Measurements from ENCODE around the gene CACNA1S.
A peak's percentile ranks its signal among the peaks of the same experiment; 100 is the strongest.

The CACNA1S gene

DNA sequence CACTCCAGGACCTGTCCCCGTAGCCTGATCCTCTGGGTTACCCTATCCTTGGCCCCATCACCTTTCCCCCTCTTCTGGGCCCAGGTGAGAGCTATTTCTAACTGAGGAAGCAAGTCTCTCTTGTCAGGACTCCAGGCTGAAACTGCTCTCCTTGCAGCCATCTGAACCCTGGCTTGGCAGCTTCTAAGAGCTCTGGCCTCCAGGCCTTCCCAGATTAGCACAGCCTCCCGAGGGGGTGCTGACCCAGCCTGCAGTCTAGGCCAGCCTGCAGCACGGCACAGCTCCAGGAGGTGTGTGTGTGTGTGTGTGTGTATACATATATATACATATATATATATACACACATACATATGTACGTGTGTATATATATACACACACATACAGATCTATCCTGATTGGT lies 17.4 kb downstream of the CACNA1S start:
- H3K4me1 ChIP-seq (ENCODE audit: control insufficient read depth, insufficient read depth, low read length, poor library complexity, severe bottlenecking): no peaks in the 10 kb centered on the region
- H3K9me3 ChIP-seq (ENCODE audit: control insufficient read depth, low read length): no peaks in the 10 kb centered on the region
- no peak overlapping the region for H3K4me3 ChIP-seq (ENCODE audit: insufficient read depth, low read depth, low read length, poor library complexity, severe bottlenecking)
- no peak for DNase-seq
- H3K36me3 ChIP-seq (ENCODE audit: control insufficient read depth, insufficient read depth, low read length): no peaks in the 10 kb centered on the region
- no peak overlapping the region for H3K27ac ChIP-seq (ENCODE audit: insufficient read depth, low read length, poor library complexity, severe bottlenecking)
- no peaks in the 10 kb centered on the region for H3K27me3 ChIP-seq (replicated peaks; ENCODE audit: control insufficient read depth, insufficient read depth, low read length, poor library complexity, severe bottlenecking)

DNA sequence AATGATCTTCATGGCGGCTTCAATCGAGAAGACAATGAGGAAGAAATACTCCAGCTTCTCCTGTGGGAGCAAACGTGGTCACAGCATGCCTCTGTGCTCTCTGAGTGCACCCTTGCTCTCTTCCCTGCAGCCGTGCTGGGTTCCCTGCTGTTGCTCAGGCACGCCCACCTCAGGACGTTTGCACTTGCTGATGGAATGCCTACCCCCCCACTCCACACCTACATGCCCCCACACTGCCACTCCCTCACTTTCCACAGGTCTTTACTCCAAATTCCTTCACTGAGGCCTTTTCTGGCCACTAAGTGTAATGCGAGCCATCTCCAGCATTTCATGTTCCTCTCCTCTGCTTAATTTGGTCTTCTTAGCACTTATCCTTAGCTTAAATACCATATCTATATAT lies 18.3 kb downstream of the CACNA1S start:
- DNase-seq: no peak
- no peak overlapping the region for H3K27ac ChIP-seq (ENCODE audit: insufficient read depth, low read length, poor library complexity, severe bottlenecking)
- H3K4me3 ChIP-seq (ENCODE audit: insufficient read depth, low read depth, low read length, poor library complexity, severe bottlenecking): no peak overlapping the region
- no peaks in the 10 kb centered on the region for H3K27me3 ChIP-seq (replicated peaks; ENCODE audit: control insufficient read depth, insufficient read depth, low read length, poor library complexity, severe bottlenecking)
- H3K4me1 ChIP-seq (ENCODE audit: control insufficient read depth, insufficient read depth, low read length, poor library complexity, severe bottlenecking): no peaks in the 10 kb centered on the region
- H3K9me3 ChIP-seq (ENCODE audit: control insufficient read depth, low read length): no peaks in the 10 kb centered on the region
- no peaks in the 10 kb centered on the region for H3K36me3 ChIP-seq (ENCODE audit: control insufficient read depth, insufficient read depth, low read length)

DNA sequence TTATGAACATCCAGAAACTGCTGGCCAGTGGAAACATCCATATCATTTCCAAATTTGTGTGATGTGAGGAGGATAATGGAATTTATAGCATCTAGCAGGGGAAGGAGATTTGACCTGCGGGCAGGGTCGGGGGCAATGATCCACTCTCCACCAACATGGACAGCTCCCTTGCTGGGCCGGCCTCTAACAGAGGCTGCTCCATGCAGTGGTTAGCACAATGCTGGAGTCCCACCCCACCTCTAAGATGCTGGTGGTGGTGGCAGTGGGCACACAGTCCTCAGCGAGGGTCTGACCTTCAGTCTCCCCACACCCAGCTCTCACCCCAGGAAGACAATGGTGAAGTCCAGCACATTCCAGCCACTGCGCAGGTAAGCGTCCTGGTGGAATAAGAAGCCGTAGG lies 18.7 kb downstream of the CACNA1S start:
- Histone ChIP-seq H3K36me3 (ENCODE audit: control insufficient read depth, insufficient read depth, low read length) (no peaks in the 10 kb centered on the region), H3K4me1 (ENCODE audit: control insufficient read depth, insufficient read depth, low read length, poor library complexity, severe bottlenecking) (no peaks in the 10 kb centered on the region), H3K9me3 (ENCODE audit: control insufficient read depth, low read length) (no peaks in the 10 kb centered on the region), H3K4me3 (ENCODE audit: insufficient read depth, low read depth, low read length, poor library complexity, severe bottlenecking) (no peak overlapping the region), H3K27me3 (replicated peaks; ENCODE audit: control insufficient read depth, insufficient read depth, low read length, poor library complexity, severe bottlenecking) (no peaks in the 10 kb centered on the region), H3K27ac (ENCODE audit: insufficient read depth, low read length, poor library complexity, severe bottlenecking) (no peak overlapping the region)
- no peak for DNase-seq

DNA sequence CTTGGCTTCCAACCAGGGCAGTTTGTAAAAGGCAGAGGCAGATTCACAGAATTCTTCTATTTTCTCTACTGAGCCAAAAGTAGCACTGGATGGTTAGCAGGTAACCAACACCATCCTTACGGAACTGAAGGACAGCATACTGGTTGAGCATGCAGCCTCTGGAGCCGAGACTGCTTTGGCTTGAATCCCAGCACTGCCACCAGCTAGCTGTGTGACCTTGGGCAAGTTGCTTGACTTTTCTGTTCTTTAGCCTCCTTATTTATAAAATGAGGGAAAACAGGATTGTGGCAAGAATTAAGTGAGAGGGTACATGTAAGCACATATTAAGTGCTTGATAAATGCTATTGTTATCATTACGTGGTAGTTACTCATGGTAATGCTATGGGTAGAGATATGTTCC lies 19.5 kb downstream of the CACNA1S start:
- Histone ChIP-seq H3K27ac (ENCODE audit: insufficient read depth, low read length, poor library complexity, severe bottlenecking) (no peak overlapping the region), H3K27me3 (replicated peaks; ENCODE audit: control insufficient read depth, insufficient read depth, low read length, poor library complexity, severe bottlenecking) (no peaks in the 10 kb centered on the region), H3K4me3 (ENCODE audit: insufficient read depth, low read depth, low read length, poor library complexity, severe bottlenecking) (no peak overlapping the region), H3K9me3 (ENCODE audit: control insufficient read depth, low read length) (no peaks in the 10 kb centered on the region), H3K36me3 (ENCODE audit: control insufficient read depth, insufficient read depth, low read length) (no peaks in the 10 kb centered on the region), H3K4me1 (ENCODE audit: control insufficient read depth, insufficient read depth, low read length, poor library complexity, severe bottlenecking) (no peaks in the 10 kb centered on the region)
- no peak for DNase-seq

DNA sequence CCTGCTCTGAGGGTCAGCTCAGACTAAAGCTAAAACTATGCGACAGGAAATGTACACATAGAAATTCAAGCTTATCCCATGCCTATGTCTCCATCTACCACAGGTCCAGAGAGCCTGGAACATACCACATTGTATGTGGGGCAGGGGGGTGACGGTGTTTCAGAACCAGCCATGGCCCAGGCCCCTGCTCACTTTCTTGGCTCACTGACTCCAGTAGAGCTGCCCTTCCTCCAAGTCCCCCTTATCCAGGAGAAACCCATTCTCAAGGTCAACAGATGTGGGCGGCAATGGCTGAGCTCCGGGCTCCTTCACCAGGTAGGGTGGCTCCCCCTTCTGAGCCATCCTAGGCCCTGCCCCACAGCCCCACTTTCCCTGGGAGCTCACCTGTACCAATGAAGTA lies 21.0 kb downstream of the CACNA1S start:
- no peaks in the 10 kb centered on the region for H3K4me1 ChIP-seq (ENCODE audit: control insufficient read depth, insufficient read depth, low read length, poor library complexity, severe bottlenecking)
- no peaks in the 10 kb centered on the region for H3K36me3 ChIP-seq (ENCODE audit: control insufficient read depth, insufficient read depth, low read length)
- no peaks in the 10 kb centered on the region for H3K9me3 ChIP-seq (ENCODE audit: control insufficient read depth, low read length)
- no peak overlapping the region for H3K27ac ChIP-seq (ENCODE audit: insufficient read depth, low read length, poor library complexity, severe bottlenecking)
- no peak overlapping the region for H3K4me3 ChIP-seq (ENCODE audit: insufficient read depth, low read depth, low read length, poor library complexity, severe bottlenecking)
- H3K27me3 ChIP-seq (replicated peaks; ENCODE audit: control insufficient read depth, insufficient read depth, low read length, poor library complexity, severe bottlenecking): no peaks in the 10 kb centered on the region
- no peak for DNase-seq

DNA sequence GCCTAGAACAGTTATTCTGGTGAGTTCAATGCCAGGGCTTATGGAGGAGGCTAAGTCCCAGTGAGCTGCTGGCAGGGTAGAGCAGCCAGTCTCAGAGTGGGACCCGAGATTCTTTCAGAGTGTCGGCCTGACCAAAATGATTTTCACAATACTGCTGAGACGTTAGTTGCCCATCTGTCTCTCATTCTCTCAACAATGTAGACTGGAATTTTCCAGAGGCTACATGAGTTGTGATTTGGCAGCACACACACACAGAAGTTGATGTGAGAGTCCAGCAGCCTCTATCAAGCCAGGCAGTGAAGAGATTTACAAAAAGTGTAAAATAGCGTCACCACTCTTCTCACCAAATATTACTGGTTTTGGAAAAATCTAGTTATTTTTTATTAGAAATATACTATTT lies 21.7 kb downstream of the CACNA1S start:
- Histone ChIP-seq H3K4me1 (ENCODE audit: control insufficient read depth, insufficient read depth, low read length, poor library complexity, severe bottlenecking) (no peaks in the 10 kb centered on the region), H3K36me3 (ENCODE audit: control insufficient read depth, insufficient read depth, low read length) (no peaks in the 10 kb centered on the region), H3K4me3 (ENCODE audit: insufficient read depth, low read depth, low read length, poor library complexity, severe bottlenecking) (no peak overlapping the region), H3K27ac (ENCODE audit: insufficient read depth, low read length, poor library complexity, severe bottlenecking) (no peak overlapping the region), H3K27me3 (replicated peaks; ENCODE audit: control insufficient read depth, insufficient read depth, low read length, poor library complexity, severe bottlenecking) (no peaks in the 10 kb centered on the region), H3K9me3 (ENCODE audit: control insufficient read depth, low read length) (no peaks in the 10 kb centered on the region)
- DNase-seq: no peak

DNA sequence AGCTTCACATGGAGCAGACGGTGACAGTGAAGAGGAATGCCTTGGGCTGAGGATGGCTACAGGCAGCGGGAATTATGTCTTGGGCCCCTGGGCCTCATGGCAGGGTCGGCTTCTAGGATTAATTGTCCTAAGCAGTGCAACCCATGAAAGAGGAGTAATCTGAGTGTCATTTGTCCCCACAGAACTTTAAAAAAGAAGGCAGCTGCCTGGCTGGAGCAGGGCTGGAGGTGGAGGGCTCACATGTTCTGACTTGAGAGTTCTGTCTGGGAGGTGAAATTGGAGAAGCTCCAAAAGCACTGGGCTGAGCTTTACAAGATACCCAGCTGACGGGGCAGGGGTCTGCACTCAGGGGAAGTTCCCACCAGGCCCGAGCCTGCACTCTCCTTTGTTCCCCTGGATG lies 22.6 kb downstream of the CACNA1S start:
- Histone ChIP-seq H3K4me1 (ENCODE audit: control insufficient read depth, insufficient read depth, low read length, poor library complexity, severe bottlenecking) (no peaks in the 10 kb centered on the region), H3K36me3 (ENCODE audit: control insufficient read depth, insufficient read depth, low read length) (no peaks in the 10 kb centered on the region), H3K4me3 (ENCODE audit: insufficient read depth, low read depth, low read length, poor library complexity, severe bottlenecking) (no peak overlapping the region), H3K9me3 (ENCODE audit: control insufficient read depth, low read length) (no peaks in the 10 kb centered on the region), H3K27ac (ENCODE audit: insufficient read depth, low read length, poor library complexity, severe bottlenecking) (no peak overlapping the region), H3K27me3 (replicated peaks; ENCODE audit: control insufficient read depth, insufficient read depth, low read length, poor library complexity, severe bottlenecking) (no peaks in the 10 kb centered on the region)
- no peak for DNase-seq

DNA sequence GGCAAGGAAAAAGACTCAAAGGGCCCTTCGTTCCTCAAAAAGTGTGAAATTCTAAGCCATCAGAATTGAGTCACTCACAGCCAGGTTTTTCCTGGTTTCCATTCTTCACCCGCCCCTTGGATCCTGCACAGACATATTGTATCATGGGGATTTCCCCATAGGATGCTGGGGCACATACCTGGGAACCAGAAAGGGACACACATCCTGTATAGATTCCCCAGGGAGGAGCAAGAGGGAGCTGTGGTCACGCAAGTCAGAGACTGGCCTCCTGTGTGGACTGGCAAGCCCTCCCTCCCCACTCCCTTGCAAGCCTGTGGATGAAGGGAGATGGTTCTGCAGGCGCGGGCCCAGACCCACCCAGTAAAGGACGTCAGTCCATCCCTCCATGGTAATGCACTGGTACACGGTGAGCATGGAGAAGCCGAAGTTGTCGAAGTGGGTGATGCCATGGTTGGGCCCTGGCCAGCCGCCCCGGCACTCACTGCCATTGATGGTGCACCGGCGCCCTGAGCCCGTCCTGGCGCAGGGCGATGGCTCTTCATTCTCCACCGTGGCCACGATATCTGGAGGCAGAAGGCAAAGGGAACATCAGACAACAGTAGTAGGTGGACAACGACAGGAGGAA lies 23.2 kb downstream of the CACNA1S start:
- no peak overlapping the region for H3K4me3 ChIP-seq (ENCODE audit: insufficient read depth, low read depth, low read length, poor library complexity, severe bottlenecking)
- no peaks in the 10 kb centered on the region for H3K9me3 ChIP-seq (ENCODE audit: control insufficient read depth, low read length)
- H3K36me3 ChIP-seq (ENCODE audit: control insufficient read depth, insufficient read depth, low read length): no peaks in the 10 kb centered on the region
- H3K27me3 ChIP-seq (replicated peaks; ENCODE audit: control insufficient read depth, insufficient read depth, low read length, poor library complexity, severe bottlenecking): no peaks in the 10 kb centered on the region
- no peaks in the 10 kb centered on the region for H3K4me1 ChIP-seq (ENCODE audit: control insufficient read depth, insufficient read depth, low read length, poor library complexity, severe bottlenecking)
- no peak for DNase-seq
- H3K27ac ChIP-seq (ENCODE audit: insufficient read depth, low read length, poor library complexity, severe bottlenecking): no peak overlapping the region

DNA sequence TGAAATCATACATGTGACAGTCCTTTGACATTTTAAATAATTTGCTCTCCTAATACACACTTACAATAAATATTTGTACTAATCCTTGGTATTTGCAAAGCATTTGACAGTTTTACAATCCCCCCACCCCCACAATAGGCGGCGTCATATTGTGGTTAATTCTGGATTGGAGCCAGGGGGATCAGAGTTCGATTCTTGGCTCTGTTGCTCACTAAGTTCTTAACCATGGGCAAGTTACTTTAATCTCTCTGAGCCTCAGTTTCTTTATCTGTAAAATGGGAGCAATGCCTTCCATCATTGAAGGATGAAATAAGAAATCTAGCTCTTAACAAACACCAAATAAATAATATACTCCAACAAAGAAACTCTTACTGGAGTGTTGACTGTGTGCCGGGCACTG lies 23.8 kb downstream of the CACNA1S start:
- Histone ChIP-seq H3K9me3 (ENCODE audit: control insufficient read depth, low read length) (no peaks in the 10 kb centered on the region), H3K36me3 (ENCODE audit: control insufficient read depth, insufficient read depth, low read length) (no peaks in the 10 kb centered on the region), H3K27me3 (replicated peaks; ENCODE audit: control insufficient read depth, insufficient read depth, low read length, poor library complexity, severe bottlenecking) (no peaks in the 10 kb centered on the region), H3K27ac (ENCODE audit: insufficient read depth, low read length, poor library complexity, severe bottlenecking) (no peak overlapping the region), H3K4me1 (ENCODE audit: control insufficient read depth, insufficient read depth, low read length, poor library complexity, severe bottlenecking) (no peaks in the 10 kb centered on the region), H3K4me3 (ENCODE audit: insufficient read depth, low read depth, low read length, poor library complexity, severe bottlenecking) (no peak overlapping the region)
- DNase-seq: no peak

DNA sequence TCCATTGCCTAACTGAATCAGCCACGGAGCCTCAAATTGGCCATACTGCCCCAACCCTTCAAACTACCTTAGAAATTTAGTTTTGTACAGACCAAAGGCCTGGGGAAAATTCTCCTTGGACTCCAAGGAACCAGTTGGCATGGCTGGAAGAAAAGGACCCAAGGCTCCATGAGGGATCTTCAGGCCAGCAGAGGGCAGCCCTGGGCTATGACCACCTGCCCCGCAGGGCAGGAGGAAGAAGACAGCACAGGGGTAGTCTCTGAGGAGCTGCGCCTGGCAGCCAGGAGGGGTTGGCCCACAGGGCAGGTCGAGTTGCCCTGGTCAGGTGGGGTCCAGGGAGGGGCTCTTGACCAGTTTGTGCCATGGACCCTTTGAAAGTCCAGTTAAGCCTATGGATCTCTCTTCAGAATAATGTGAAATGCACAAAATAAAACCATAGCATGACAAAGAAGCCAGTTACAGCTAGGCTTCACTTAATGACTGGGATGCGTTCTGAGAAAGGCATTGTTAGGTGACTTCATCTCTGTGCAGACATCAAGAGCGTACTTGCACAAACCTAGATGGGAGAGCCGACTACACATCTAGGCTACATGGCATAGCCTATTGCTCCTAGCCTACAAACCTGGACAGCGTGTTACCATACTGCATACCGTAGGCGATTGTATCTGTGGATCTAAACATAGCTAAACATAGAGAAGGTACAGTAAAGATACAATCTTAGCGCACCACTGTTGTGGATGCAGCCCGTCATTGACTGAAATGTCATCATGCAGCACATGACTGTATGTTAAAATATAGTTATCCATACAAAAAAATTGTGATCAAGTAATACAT lies 26.1 kb downstream of the CACNA1S start:
- H3K4me3 ChIP-seq (ENCODE audit: insufficient read depth, low read depth, low read length, poor library complexity, severe bottlenecking): no peak overlapping the region
- no peaks in the 10 kb centered on the region for H3K4me1 ChIP-seq (ENCODE audit: control insufficient read depth, insufficient read depth, low read length, poor library complexity, severe bottlenecking)
- peak in 1 of 3 donors; percentile 2 for DNase-seq
- H3K9me3 ChIP-seq (ENCODE audit: control insufficient read depth, low read length): no peaks in the 10 kb centered on the region
- no peaks in the 10 kb centered on the region for H3K27me3 ChIP-seq (replicated peaks; ENCODE audit: control insufficient read depth, insufficient read depth, low read length, poor library complexity, severe bottlenecking)
- H3K27ac ChIP-seq (ENCODE audit: insufficient read depth, low read length, poor library complexity, severe bottlenecking): no peak overlapping the region
- no peaks in the 10 kb centered on the region for H3K36me3 ChIP-seq (ENCODE audit: control insufficient read depth, insufficient read depth, low read length)
